B cell (primary cell): ENCODE measurements around the gene MIPOL1. TPM values are rescaled to one million over a fixed set of nuclear protein-coding genes. Genes with fewer than 3 reads are reported as not detected.

Source experiments
- ATAC-seq: fragments of 200-7000 bp; cut with Tn5 transposase; one replicate; pipeline ENCODE4 v1.10.0; 2021; ENCODE audit warnings: low read depth, mild to moderate bottlenecking, moderate number of reproducible peaks, moderate library complexity
- CTCF ChIA-PET: fragments of 350-600 bp; sonication (Branson Sonifier 250); formaldehyde crosslinking; loops from one replicate; lab custom pipeline; 2021; ENCODE audit warnings: antibody characterized with exemption, inconsistent platforms; lab: Charles Lee
- POLR2A ChIA-PET: fragments of 350-600 bp; sonication (Branson Sonifier 250); formaldehyde crosslinking; loops from one replicate; lab custom pipeline; 2021; ENCODE audit warnings: antibody characterized with exemption; lab: Charles Lee
- DNase-seq: peaks from one replicate; pipeline ENCODE4 v3.0.0; 2013
- H2AFZ ChIP-seq: 2 replicates; pipeline ENCODE4 v1.6.1; 2012; ENCODE audit warnings: mild to moderate bottlenecking, low read depth, low read length; ENCODE audit not compliant: insufficient read depth, poor library complexity, severe bottlenecking
- H3K27ac ChIP-seq, 2 donors: 1 replicate in 1 of 2; 2 replicates in 1 of 2; pipeline ENCODE4 v1.5.1; 2012 to 2013; ENCODE audit warnings: low read length in 2 of 2, mild to moderate bottlenecking in 2 of 2, moderate library complexity in 1 of 2
- H3K27me3 ChIP-seq, 4 experiments: fragments of 200-600 bp in 1 of 4; sonication (generic) in 1 of 4; replicated peaks in 1 of 4; 1 replicate in 2 of 4; 2 replicates in 2 of 4; pipeline versions ENCODE4 v1.6.1 to v1.7.0; 2013 to 2016; ENCODE audit warnings: low read length in 3 of 4, mild to moderate bottlenecking in 2 of 4, mixed read lengths in 1 of 4, moderate library complexity in 1 of 4; ENCODE audit not compliant: insufficient read depth in 4 of 4, control insufficient read depth in 3 of 4; ENCODE audit errors: control extremely low read depth in 1 of 4
- H3K36me3 ChIP-seq, 2 experiments: replicated peaks in 1 of 2; 1 replicate in 1 of 2; 2 replicates in 1 of 2; pipeline versions ENCODE4 v1.6.1 to v1.7.1; 2013; ENCODE audit warnings: low read length in 1 of 2; ENCODE audit not compliant: insufficient read depth in 2 of 2, control insufficient read depth in 1 of 2; ENCODE audit errors: control extremely low read depth in 1 of 2, extremely low read depth in 1 of 2
- H3K4me1 ChIP-seq, 2 donors: fragments of 200-600 bp in 1 of 2; sonication (generic) in 1 of 2; 1 replicate in 1 of 2; 2 replicates in 1 of 2; pipeline versions ENCODE4 v1.5.1 to v1.6.1; 2013 to 2017; ENCODE audit warnings: low read length in 2 of 2; ENCODE audit not compliant: control insufficient read depth in 2 of 2, insufficient read depth in 2 of 2
- H3K4me2 ChIP-seq: replicated peaks from 2 replicates; pipeline ENCODE3; 2012; ENCODE audit warnings: mild to moderate bottlenecking, low read depth, low read length; ENCODE audit not compliant: poor library complexity, severe bottlenecking
- H3K4me3 ChIP-seq, 5 experiments: fragments of 200-600 bp in 1 of 5; sonication (generic) in 1 of 5; 1 replicate in 3 of 5; 2 replicates in 2 of 5; pipeline versions ENCODE4 v1.5.1 to v1.7.0; 2011 to 2016; ENCODE audit warnings: low read length in 4 of 5, mild to moderate bottlenecking in 4 of 5, low read depth in 2 of 5, control low read depth in 1 of 5, moderate library complexity in 1 of 5; ENCODE audit not compliant: insufficient read depth in 1 of 5; ENCODE audit errors: control extremely low read depth in 1 of 5, extremely low read depth in 1 of 5
- H3K79me2 ChIP-seq: fragments of 200-600 bp; sonication (generic); one replicate; pipeline ENCODE4 v1.6.0; 2016; ENCODE audit warnings: low read length; ENCODE audit not compliant: control insufficient read depth, insufficient read depth
- H3K9ac ChIP-seq: fragments of 200-600 bp; sonication (generic); 2 replicates; pipeline ENCODE4 v1.6.1; 2017; ENCODE audit warnings: mild to moderate bottlenecking, low read length, moderate library complexity
- H3K9me3 ChIP-seq, 3 donors: one replicate each; pipeline versions ENCODE4 v1.6.1 to v1.7.1; 2013; ENCODE audit warnings: low read length in 2 of 3; ENCODE audit not compliant: control insufficient read depth in 2 of 3, insufficient read depth in 1 of 3; ENCODE audit errors: control extremely low read depth in 1 of 3
- H4K20me1 ChIP-seq: 2 replicates; pipeline ENCODE4 v1.6.0; 2012; ENCODE audit warnings: mild to moderate bottlenecking, low read length; ENCODE audit not compliant: insufficient read depth, control insufficient read depth, poor library complexity, severe bottlenecking
- H3K27ac Mint-ChIP-seq: one replicate; pipeline ENCODE4 v1.8.0; 2021; ENCODE audit warnings: mixed read lengths
- H3K27me3 Mint-ChIP-seq: one replicate; pipeline ENCODE4 v1.8.0; 2021; ENCODE audit warnings: mixed read lengths
- H3K4me1 Mint-ChIP-seq: one replicate; pipeline ENCODE4 v1.8.0; 2021; ENCODE audit warnings: mixed read lengths
- H3K4me3 Mint-ChIP-seq: one replicate; pipeline ENCODE4 v1.8.0; 2021; ENCODE audit warnings: mixed read lengths
- H3K9me3 Mint-ChIP-seq: one replicate; pipeline ENCODE4 v1.8.0; 2022; ENCODE audit warnings: mixed read lengths; ENCODE audit not compliant: insufficient read depth
- EZH2 ChIP-seq: IDR thresholded peaks from 2 replicates; pipeline ENCODE4 v1.6.1; 2012; ENCODE audit warnings: borderline replicate concordance, low read depth, mild to moderate bottlenecking, moderate library complexity, low read length; ENCODE audit not compliant: insufficient read depth, poor library complexity, severe bottlenecking
- WGBS: methylation state at CpG from one replicate; pipeline ENCODE4 v1.1.5; 2013; ENCODE audit warnings: missing lambda C conversion rate; ENCODE audit not compliant: insufficient coverage; 5-methylcytosine and 5-hydroxymethylcytosine counted together
- intact Hi-C: fragments of 100-400 bp; cut with micrococcal nuclease; formaldehyde crosslinking; loops from one replicate; pipeline ENCODE4 v1.10.0; 2022
- polyA plus RNA-seq: library from polyadenylated mRNA; depleted of rRNA; stranded (reverse); fragments of >200 nt; gene quantifications from 2 replicates; pipeline ENCODE4 v1.2.3, GENCODE V29; 2012
- total RNA-seq, 2 donors: library from RNA; stranded (reverse); fragments of 120-200 nt in 1 of 2; gene quantifications; 1 replicate in 1 of 2; 2 replicates in 1 of 2; pipeline versions ENCODE4 v1.2.3 to v1.2.4, GENCODE V29; 2013 to 2022
- TF ChIP-seq, protein P1 (sequence below): fragments of 200-600 bp; IDR thresholded peaks from one replicate; pipeline ENCODE4 v1.8.0; 2022; ENCODE audit warnings: antibody characterized with exemption, mild to moderate bottlenecking

Gene MIPOL1
- total and polyA plus RNA-seq, 2 donors (not counting 1 experiment from before 2014, with no cell fraction given) = 0.17 TPM; not detected in 1

DNA sequence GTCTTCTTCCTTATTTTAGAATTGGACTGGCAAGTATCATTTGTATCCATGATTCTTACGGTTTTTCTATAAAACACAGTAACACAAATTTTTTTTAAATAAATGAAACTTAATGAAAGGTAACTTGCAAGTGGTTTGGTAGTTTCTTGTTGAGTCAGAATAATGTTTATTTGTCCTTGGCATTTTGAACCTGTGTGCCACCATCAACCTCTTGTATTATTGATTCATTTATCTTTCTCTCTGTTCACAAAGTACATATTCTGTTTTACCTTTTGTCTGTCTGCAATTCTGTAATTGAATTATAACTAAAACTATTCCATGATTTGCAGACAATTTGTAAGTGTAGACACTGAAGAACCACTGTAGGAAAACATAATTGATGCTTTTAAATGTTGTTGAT is 54.7 kb downstream of the MIPOL1 start:
- H3K9me3 ChIP-seq = no peaks in the 10 kb centered on the region
- no peak overlapping the region for H2AFZ ChIP-seq
- Mint-ChIP-seq H3K4me1 (no peaks in the 10 kb centered on the region), H3K4me3 (no peak overlapping the region), H3K27ac (no peak overlapping the region), H3K27me3 (no peaks in the 10 kb centered on the region), H3K9me3 (no peaks in the 10 kb centered on the region)
- H3K4me3 ChIP-seq = no peak overlapping the region
- ChIA-PET CTCF (no interaction called here), POLR2A (no interaction called here)
- DNase-seq (no peak), ATAC-seq (no peak)
- WGBS = no CpG with 5 or more reads among the region's 1 CpG
- H3K9ac ChIP-seq = no peak overlapping the region
- no peaks in the 10 kb centered on the region for H3K79me2 ChIP-seq
- H4K20me1 ChIP-seq = no peaks in the 10 kb centered on the region
- H3K4me1 ChIP-seq = no peaks in the 10 kb centered on the region
- H3K27me3 ChIP-seq = no peaks in the 10 kb centered on the region
- intact Hi-C loops = no loop called here
- no peak overlapping the region for H3K4me2 ChIP-seq
- H3K27ac ChIP-seq = no peak overlapping the region
- H3K36me3 ChIP-seq = no peaks in the 10 kb centered on the region
- TF ChIP-seq EZH2 = no peak
- TF ChIP-seq, protein P1, sequence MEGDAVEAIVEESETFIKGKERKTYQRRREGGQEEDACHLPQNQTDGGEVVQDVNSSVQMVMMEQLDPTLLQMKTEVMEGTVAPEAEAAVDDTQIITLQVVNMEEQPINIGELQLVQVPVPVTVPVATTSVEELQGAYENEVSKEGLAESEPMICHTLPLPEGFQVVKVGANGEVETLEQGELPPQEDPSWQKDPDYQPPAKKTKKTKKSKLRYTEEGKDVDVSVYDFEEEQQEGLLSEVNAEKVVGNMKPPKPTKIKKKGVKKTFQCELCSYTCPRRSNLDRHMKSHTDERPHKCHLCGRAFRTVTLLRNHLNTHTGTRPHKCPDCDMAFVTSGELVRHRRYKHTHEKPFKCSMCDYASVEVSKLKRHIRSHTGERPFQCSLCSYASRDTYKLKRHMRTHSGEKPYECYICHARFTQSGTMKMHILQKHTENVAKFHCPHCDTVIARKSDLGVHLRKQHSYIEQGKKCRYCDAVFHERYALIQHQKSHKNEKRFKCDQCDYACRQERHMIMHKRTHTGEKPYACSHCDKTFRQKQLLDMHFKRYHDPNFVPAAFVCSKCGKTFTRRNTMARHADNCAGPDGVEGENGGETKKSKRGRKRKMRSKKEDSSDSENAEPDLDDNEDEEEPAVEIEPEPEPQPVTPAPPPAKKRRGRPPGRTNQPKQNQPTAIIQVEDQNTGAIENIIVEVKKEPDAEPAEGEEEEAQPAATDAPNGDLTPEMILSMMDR = no peak

GRCh38 chr14:37253905-37254304 is 56.2 kb downstream of the MIPOL1 start:
- Histone ChIP-seq H3K27ac (no peak overlapping the region), H3K27me3 (no peaks in the 10 kb centered on the region), H4K20me1 (no peaks in the 10 kb centered on the region), H3K4me3 (no peak overlapping the region), H3K4me2 (no peak overlapping the region), H3K79me2 (no peaks in the 10 kb centered on the region), H2AFZ (no peak overlapping the region), H3K4me1 (no peaks in the 10 kb centered on the region), H3K9me3 (no peaks in the 10 kb centered on the region), H3K36me3 (no peaks in the 10 kb centered on the region), H3K9ac (no peak overlapping the region)
- Mint-ChIP-seq H3K4me1 (no peaks in the 10 kb centered on the region), H3K27ac (no peak overlapping the region), H3K9me3 (no peaks in the 10 kb centered on the region), H3K4me3 (no peak overlapping the region), H3K27me3 (no peaks in the 10 kb centered on the region)
- no peak for ATAC-seq
- DNase-seq = no peak
- POLR2A ChIA-PET = no interaction called here
- CTCF ChIA-PET = no interaction called here
- WGBS = no CpG with 5 or more reads among the region's 1 CpG
- intact Hi-C loops = no loop called here
- TF ChIP-seq, protein P1 = no peak
- TF ChIP-seq EZH2 = no peak
